SK-N-SH (cell line): ENCODE data around the gene SFR1. TPM values are rescaled to one million over a fixed set of nuclear protein-coding genes. Genes with fewer than 3 reads are reported as not detected.

Experiments
- CTCF ChIA-PET: fragments of 300-600, 350-600 bp; formaldehyde crosslinking; extraction: SDS; loops from one replicate; lab custom pipeline; 2021; lab: Yijun Ruan, JAX
- POLR2A ChIA-PET: fragments of 350-600 bp; sonication (Branson Sonifier 250); formaldehyde crosslinking; extraction: SDS; loops from one replicate; lab custom pipeline; 2020; ENCODE audit warnings: antibody characterized with exemption, inconsistent platforms; lab: Yijun Ruan, JAX
- DNase-seq: peaks from one replicate; pipeline ENCODE4 v3.0.0; 2012
- H2AFZ ChIP-seq: fragments of 200-600 bp; sonication (generic); 2 replicates; pipeline ENCODE4 v1.8.1; 2016; ENCODE audit warnings: antibody characterized with exemption, mild to moderate bottlenecking, low read depth
- H3F3A ChIP-seq: fragments of 200-600 bp; sonication (generic); replicated peaks from 2 replicates; pipeline ENCODE3; 2016; ENCODE audit warnings: antibody characterized with exemption, mild to moderate bottlenecking; ENCODE audit not compliant: insufficient read depth
- H3K27ac ChIP-seq, 2 experiments: fragments of 200-500 bp in 1 of 2; fragments of 200-600 bp in 1 of 2; sonication (Bioruptor generic) in 1 of 2; sonication (generic), shearing (Covaris generic) in 1 of 2; 2 replicates each; pipeline versions ENCODE4 v1.5.1 to v1.6.1; 2014 to 2016; ENCODE audit warnings: low read depth in 2 of 2, inconsistent platforms in 1 of 2, low read length in 1 of 2, mild to moderate bottlenecking in 1 of 2, mixed read lengths in 1 of 2
- H3K27me3 ChIP-seq: fragments of 200-600 bp; sonication (generic), shearing (Covaris generic); 2 replicates; pipeline ENCODE4 v1.6.1; 2016; ENCODE audit warnings: mixed run types; ENCODE audit not compliant: insufficient read depth
- H3K36me3 ChIP-seq, 2 experiments: fragments of 200-500 bp in 1 of 2; fragments of 200-600 bp in 1 of 2; sonication (Bioruptor generic) in 1 of 2; sonication (generic) in 1 of 2; replicated peaks in 1 of 2; 2 replicates each; pipeline versions ENCODE3 to v1.5.1; 2014 to 2016; ENCODE audit warnings: low read length in 1 of 2, mild to moderate bottlenecking in 1 of 2; ENCODE audit not compliant: insufficient read depth in 2 of 2, control insufficient read depth in 1 of 2
- H3K4me1 ChIP-seq, 2 experiments: fragments of 200-500 bp in 1 of 2; fragments of 200-600 bp in 1 of 2; sonication (Bioruptor generic) in 1 of 2; sonication (generic), shearing (Covaris generic) in 1 of 2; 2 replicates each; pipeline versions ENCODE4 v1.5.1 to v1.6.1; 2014 to 2016; ENCODE audit warnings: low read depth in 1 of 2, low read length in 1 of 2, mixed run types in 1 of 2; ENCODE audit not compliant: insufficient read depth in 2 of 2, control insufficient read depth in 1 of 2
- H3K4me2 ChIP-seq: fragments of 200-600 bp; sonication (generic), shearing (Covaris generic); 2 replicates; pipeline ENCODE4 v1.6.1; 2017; ENCODE audit warnings: mixed run types
- H3K4me3 ChIP-seq, 2 experiments: fragments of 200-500 bp in 1 of 2; fragments of 200-600 bp in 1 of 2; sonication (Bioruptor generic) in 1 of 2; sonication (generic), shearing (Covaris generic) in 1 of 2; 2 replicates each; pipeline versions ENCODE4 v1.5.1 to v1.8.1; 2014 to 2016; ENCODE audit warnings: low read depth in 2 of 2, inconsistent platforms in 1 of 2, low read length in 1 of 2, mild to moderate bottlenecking in 1 of 2, mixed read lengths in 1 of 2, moderate library complexity in 1 of 2
- H3K79me2 ChIP-seq: fragments of 200-600 bp; sonication (generic); 2 replicates; pipeline ENCODE4 v1.8.1; 2017; ENCODE audit warnings: mild to moderate bottlenecking; ENCODE audit not compliant: insufficient read depth
- H3K9ac ChIP-seq: fragments of 200-600 bp; sonication (generic); 2 replicates; pipeline ENCODE4 v1.6.1; 2017; ENCODE audit warnings: mixed run types
- H3K9me2 ChIP-seq: fragments of 200-600 bp; sonication (generic); 2 replicates; pipeline ENCODE4 v1.6.1; 2017; ENCODE audit warnings: mixed run types
- H3K9me3 ChIP-seq: fragments of 200-600 bp; sonication (generic); 2 replicates; pipeline ENCODE4 v1.6.1; 2017; ENCODE audit warnings: mixed run types, mild to moderate bottlenecking, moderate library complexity
- H4K20me1 ChIP-seq: fragments of 200-600 bp; sonication (generic); 2 replicates; pipeline ENCODE4 v1.6.1; 2017; ENCODE audit warnings: mild to moderate bottlenecking, mixed run types; ENCODE audit not compliant: insufficient read depth
- CHD2 ChIP-seq: fragments of 150-350 bp; IDR thresholded peaks from 2 replicates; pipeline ENCODE4 v1.6.1; 2018; ENCODE audit warnings: low read length; ENCODE audit not compliant: partially characterized antibody
- CTCF ChIP-seq: fragments of 200-600 bp; sonication (generic); IDR thresholded peaks from 2 replicates; pipeline ENCODE4 v1.6.1; 2017; ENCODE audit warnings: antibody characterized with exemption, mild to moderate bottlenecking, moderate library complexity
- EP300 ChIP-seq, 2 experiments: IDR thresholded peaks; 2 replicates each; pipeline versions ENCODE4 v1.4.0 to v1.6.1; 2012; ENCODE audit warnings: borderline replicate concordance in 1 of 2, low read depth in 1 of 2, low read length in 1 of 2
- EZH2phosphoT487 ChIP-seq: fragments of 200-600 bp; sonication (generic); IDR thresholded peaks from 2 replicates; pipeline ENCODE4 v1.6.1; 2017; ENCODE audit warnings: low read depth, mixed run types, mild to moderate bottlenecking, antibody characterized with exemption, moderate library complexity, borderline replicate concordance
- FOXM1 ChIP-seq: IDR thresholded peaks from 2 replicates; pipeline ENCODE4 v1.4.0; 2012; ENCODE audit warnings: low read depth, mild to moderate bottlenecking
- GABPA ChIP-seq: IDR thresholded peaks from 2 replicates; pipeline ENCODE4 v1.4.0; 2012; ENCODE audit warnings: low read depth, mild to moderate bottlenecking
- GATA2 ChIP-seq: sonication (generic); formaldehyde crosslinking; IDR thresholded peaks from 2 replicates; pipeline ENCODE4 v1.5.0; 2020; ENCODE audit warnings: mild to moderate bottlenecking, missing genetic modification reagents
- IRF3 ChIP-seq: fragments of 150-350 bp; IDR thresholded peaks from 2 replicates; pipeline ENCODE4 v1.6.1; 2016; ENCODE audit warnings: mild to moderate bottlenecking, low read depth, low read length
- JUND ChIP-seq: IDR thresholded peaks from 2 replicates; pipeline ENCODE4 v1.4.0; 2012
- MEF2A ChIP-seq: IDR thresholded peaks from 2 replicates; pipeline ENCODE4 v1.4.0; 2012; ENCODE audit warnings: low read depth, borderline replicate concordance
- MXI1 ChIP-seq: IDR thresholded peaks from 2 replicates; pipeline ENCODE4 v1.6.1; 2012; ENCODE audit warnings: mild to moderate bottlenecking, low read depth, low read length, improper control_type of control experiment
- NFIC ChIP-seq: IDR thresholded peaks from 2 replicates; pipeline ENCODE4 v1.4.0; 2012; ENCODE audit warnings: borderline replicate concordance
- RAD21 ChIP-seq: IDR thresholded peaks from 2 replicates; pipeline ENCODE4 v1.6.1; 2012; ENCODE audit warnings: mild to moderate bottlenecking, low read length
- RCOR1 ChIP-seq: fragments of 150-350 bp; IDR thresholded peaks from 2 replicates; pipeline ENCODE4 v1.6.1; 2017; ENCODE audit warnings: antibody characterized with exemption, low read length
- RXRA ChIP-seq: IDR thresholded peaks from 2 replicates; pipeline ENCODE4 v1.4.0; 2012; ENCODE audit warnings: low read depth, mild to moderate bottlenecking, borderline replicate concordance
- TEAD4 ChIP-seq: IDR thresholded peaks from 2 replicates; pipeline ENCODE4 v1.4.0; 2012; ENCODE audit warnings: mild to moderate bottlenecking, borderline replicate concordance; ENCODE audit not compliant: insufficient read depth
- USF2 ChIP-seq: fragments of 150-350 bp; IDR thresholded peaks from 2 replicates; pipeline ENCODE4 v1.6.1; 2017; ENCODE audit warnings: antibody characterized with exemption, low read length, low read depth, borderline replicate concordance
- YY1 ChIP-seq: IDR thresholded peaks from 2 replicates; pipeline ENCODE4 v1.4.0; 2012; ENCODE audit warnings: low read depth, mild to moderate bottlenecking
- WGBS: methylation state at CpG from one replicate; pipeline ENCODE4 v1.1.6; 2017; ENCODE audit warnings: low lambda C conversion rate; 5-methylcytosine and 5-hydroxymethylcytosine counted together
- polyA plus RNA-seq, 3 experiments: library from polyadenylated mRNA; depleted of rRNA; stranded (reverse); fragments of >200 nt; gene quantifications; 2 replicates each; pipeline ENCODE4 v1.2.3, GENCODE V29; 2012

Gene SFR1
- polyA plus RNA-seq, 1 of the 3 experiments (the other 2 are of a cell fraction), result 1.5 TPM

DNA sequence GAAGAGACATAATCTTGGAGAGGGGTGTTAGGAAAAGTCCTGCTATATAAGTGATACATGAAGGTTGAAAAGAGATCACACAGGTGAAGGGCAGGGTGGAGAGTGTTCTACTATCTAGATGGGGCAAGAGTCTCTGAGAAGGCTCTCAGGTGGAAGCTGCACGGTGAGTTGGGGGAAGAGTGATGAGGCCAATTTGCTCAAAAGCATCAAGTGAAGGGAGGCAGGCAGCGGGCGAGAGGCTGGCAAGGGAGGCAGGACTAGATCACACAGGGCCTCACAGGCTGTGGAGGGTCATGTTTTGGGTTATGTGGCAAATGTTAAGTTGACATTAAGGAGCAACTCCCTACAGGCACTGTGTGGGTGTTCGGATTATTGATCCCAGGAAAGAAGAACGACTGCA lies 33.7 kb upstream of the SFR1 start:
- TF ChIP-seq RXRA (no peak), RAD21 (no peak), TEAD4 (no peak), USF2 (no peak)
- no peak overlapping the region for H3K27ac ChIP-seq
- H3K27me3 ChIP-seq, result no peaks in the 10 kb centered on the region
- H3K4me1 ChIP-seq, result no peaks in the 10 kb centered on the region
- H3K79me2 ChIP-seq, result no peaks in the 10 kb centered on the region
- peaks cover 5% of the 10 kb centered on the region; the same call in 1 of the 2 replicates for H3K9me3 ChIP-seq
- no peaks in the 10 kb centered on the region for H4K20me1 ChIP-seq
- CTCF ChIA-PET, result interaction anchor here (1.2 kb wide), 1 partner anchor 14 kb away, joined by 3 read pairs; no protein-coding TSS in a partner anchor
- POLR2A ChIA-PET, result no interaction called here
- peaks cover 4% of the 10 kb centered on the region for H3F3A ChIP-seq
- H2AFZ ChIP-seq, result no peak overlapping the region
- H3K4me3 ChIP-seq, result no peak overlapping the region
- no peak for DNase-seq
- H3K9me2 ChIP-seq, result no peaks in the 10 kb centered on the region
- no peaks in the 10 kb centered on the region for H3K36me3 ChIP-seq
- WGBS, result 70% methylated on average over 5 of the region's 5 CpGs
- no peak overlapping the region for H3K9ac ChIP-seq
- H3K4me2 ChIP-seq, result no peak overlapping the region

- Histone ChIP-seq H3K79me2 (no peaks in the 10 kb centered on the region), H3F3A (peaks cover 15% of the 10 kb centered on the region), H3K9me3 (peaks cover 12% of the 10 kb centered on the region; the same call in 1 of the 2 replicates), H2AFZ (no peak overlapping the region), H3K27me3 (no peaks in the 10 kb centered on the region), H3K4me1 (no peaks in the 10 kb centered on the region), H4K20me1 (no peaks in the 10 kb centered on the region), H3K4me2 (no peak overlapping the region), H3K36me3 (no peaks in the 10 kb centered on the region), H3K27ac (no peak overlapping the region), H3K4me3 (no peak overlapping the region), H3K9me2 (no peaks in the 10 kb centered on the region), H3K9ac (no peak overlapping the region)
- POLR2A ChIA-PET, result no interaction called here
- CTCF ChIA-PET, result interaction anchor here (1.0 to 3.1 kb wide), 3 partner anchors 9 to 32 kb away, joined by 3 to 12 read pairs (median 4); partner anchors contain the start of gene SFR1
- TF ChIP-seq GATA2 (CRISPR knock-in tag) (no peak), GABPA (no peak), YY1 (no peak), MEF2A (no peak), EP300 (IDR thresholded peaks at IDR 0.05; ENCODE audit: borderline replicate concordance in 1 of 2, low read depth in 1 of 2, low read length in 1 of 2) (no peak), NFIC (no peak)
- 87% methylated on average over 3 of the region's 3 CpGs for WGBS
- DNase-seq, result no peak
Observed at GRCh38 chr10:104089621-104090020, 32.4 kb upstream of the SFR1 start.

DNA sequence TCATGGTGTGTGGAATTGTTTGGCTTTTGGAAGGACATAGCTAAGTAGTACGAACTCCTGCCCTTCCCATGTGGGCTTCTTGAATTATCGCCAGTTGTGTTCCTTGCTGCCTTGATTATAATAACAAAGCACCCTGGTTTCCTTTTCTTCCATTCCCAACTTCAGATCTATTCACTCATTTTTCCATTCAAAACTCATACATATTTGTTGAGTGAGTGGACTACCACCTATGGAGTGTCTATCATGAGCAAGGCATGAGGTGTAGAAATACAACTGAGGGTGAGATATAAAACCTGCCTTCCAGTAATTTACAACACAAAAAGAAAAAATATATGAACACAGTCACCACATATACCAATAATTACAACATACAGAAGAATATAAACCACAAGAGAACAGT lies 31.4 kb upstream of the SFR1 start:
- Histone ChIP-seq H3K4me2 (no peak overlapping the region), H3F3A (peaks cover 15% of the 10 kb centered on the region), H3K9ac (no peak overlapping the region), H4K20me1 (no peaks in the 10 kb centered on the region), H3K9me3 (peaks cover 12% of the 10 kb centered on the region; the same call in 1 of the 2 replicates), H2AFZ (no peak overlapping the region), H3K27ac (no peak overlapping the region), H3K79me2 (no peaks in the 10 kb centered on the region), H3K36me3 (no peaks in the 10 kb centered on the region), H3K4me3 (no peak overlapping the region), H3K4me1 (no peaks in the 10 kb centered on the region), H3K9me2 (no peaks in the 10 kb centered on the region), H3K27me3 (no peaks in the 10 kb centered on the region)
- DNase-seq, result no peak
- POLR2A ChIA-PET, result no interaction called here
- CTCF ChIA-PET, result interaction anchor here (1.2 to 3.1 kb wide), 3 partner anchors 10 to 31 kb away, joined by 3 to 12 read pairs (median 4); partner anchors contain the start of gene SFR1
- 86% methylated on average over 2 of the region's 2 CpGs for WGBS
- TF ChIP-seq EP300 (IDR thresholded peaks at IDR 0.05; ENCODE audit: borderline replicate concordance in 1 of 2, low read depth in 1 of 2, low read length in 1 of 2) (no peak), MEF2A (no peak), IRF3 (no peak), RCOR1 (no peak), TEAD4 (no peak), RXRA (no peak), MXI1 (no peak), YY1 (no peak), EZH2phosphoT487 (no peak), JUND (no peak), CHD2 (no peak), CTCF (no peak), FOXM1 (no peak)
